ENCODE measurements around the gene MYB. TPM values are rescaled to one million over a fixed set of nuclear protein-coding genes. Genes with fewer than 3 reads are reported as not detected.
"Not testable (repeated sequence)": the region's sequence is repeated elsewhere in the genome, so short reads cannot be mapped to it uniquely, and the experiment has no call there.

The MYB gene
- total RNA-seq, 1 donor from 2014 or later = 4.7 TPM

DNA sequence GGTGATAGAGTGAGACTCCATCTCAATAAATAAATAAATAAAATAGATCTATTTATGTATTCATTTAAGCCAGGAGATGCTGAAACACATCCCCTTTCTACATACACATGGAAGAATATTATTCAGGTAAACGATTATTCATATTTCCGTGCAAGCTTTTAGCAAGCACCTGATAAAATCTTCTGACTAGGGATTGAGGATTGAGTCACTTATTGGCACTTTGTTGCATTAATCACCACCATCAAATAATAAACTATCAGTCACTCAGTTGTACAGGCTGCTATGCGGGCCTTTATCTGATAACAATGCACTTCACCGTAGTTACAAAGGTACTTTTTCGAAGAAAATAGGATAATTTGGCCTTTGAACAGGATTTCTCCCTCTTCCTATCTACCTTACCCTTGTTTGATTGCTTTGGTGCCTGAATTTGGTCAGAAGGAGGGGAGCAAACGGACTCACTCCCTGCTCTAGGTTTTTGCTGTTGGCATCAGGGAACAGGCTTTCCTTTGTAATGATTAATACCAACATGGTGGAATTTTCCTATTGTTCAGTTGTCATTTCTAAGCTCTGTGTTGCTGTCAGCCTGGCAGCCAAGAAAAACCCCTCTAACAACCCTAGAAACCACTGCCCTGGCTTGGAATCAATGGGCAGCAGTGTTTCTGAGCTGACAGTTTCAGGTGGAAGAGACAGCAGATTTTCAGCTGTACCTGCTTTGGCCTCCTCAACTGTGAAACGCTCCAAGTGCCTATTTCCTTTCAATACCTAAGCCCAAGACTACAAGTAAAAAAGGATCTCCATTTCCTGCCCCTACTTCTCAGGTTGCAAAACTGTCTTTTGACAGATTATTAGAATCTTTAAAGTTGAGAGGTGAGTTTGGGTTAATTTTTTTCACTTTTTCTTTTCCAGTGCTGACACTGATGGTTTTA, 63.0 kb downstream of the MYB start:
- Mint-ChIP-seq H3K36me3 (no peaks in the 10 kb centered on the region), H3K4me1 (ENCODE audit: unreplicated experiment) (no peaks in the 10 kb centered on the region), H3K4me3 (no peak overlapping the region), H3K27me3 (no peaks in the 10 kb centered on the region), H3K27ac (no peak overlapping the region), H3K9me3 (no peaks in the 10 kb centered on the region)
- DNase-seq (ENCODE audit: extremely low spot score, unreplicated experiment) = no peak
- TF ChIP-seq, protein P1, sequence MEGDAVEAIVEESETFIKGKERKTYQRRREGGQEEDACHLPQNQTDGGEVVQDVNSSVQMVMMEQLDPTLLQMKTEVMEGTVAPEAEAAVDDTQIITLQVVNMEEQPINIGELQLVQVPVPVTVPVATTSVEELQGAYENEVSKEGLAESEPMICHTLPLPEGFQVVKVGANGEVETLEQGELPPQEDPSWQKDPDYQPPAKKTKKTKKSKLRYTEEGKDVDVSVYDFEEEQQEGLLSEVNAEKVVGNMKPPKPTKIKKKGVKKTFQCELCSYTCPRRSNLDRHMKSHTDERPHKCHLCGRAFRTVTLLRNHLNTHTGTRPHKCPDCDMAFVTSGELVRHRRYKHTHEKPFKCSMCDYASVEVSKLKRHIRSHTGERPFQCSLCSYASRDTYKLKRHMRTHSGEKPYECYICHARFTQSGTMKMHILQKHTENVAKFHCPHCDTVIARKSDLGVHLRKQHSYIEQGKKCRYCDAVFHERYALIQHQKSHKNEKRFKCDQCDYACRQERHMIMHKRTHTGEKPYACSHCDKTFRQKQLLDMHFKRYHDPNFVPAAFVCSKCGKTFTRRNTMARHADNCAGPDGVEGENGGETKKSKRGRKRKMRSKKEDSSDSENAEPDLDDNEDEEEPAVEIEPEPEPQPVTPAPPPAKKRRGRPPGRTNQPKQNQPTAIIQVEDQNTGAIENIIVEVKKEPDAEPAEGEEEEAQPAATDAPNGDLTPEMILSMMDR (conservative IDR thresholded peaks at IDR 0.05) = no peak

DNA sequence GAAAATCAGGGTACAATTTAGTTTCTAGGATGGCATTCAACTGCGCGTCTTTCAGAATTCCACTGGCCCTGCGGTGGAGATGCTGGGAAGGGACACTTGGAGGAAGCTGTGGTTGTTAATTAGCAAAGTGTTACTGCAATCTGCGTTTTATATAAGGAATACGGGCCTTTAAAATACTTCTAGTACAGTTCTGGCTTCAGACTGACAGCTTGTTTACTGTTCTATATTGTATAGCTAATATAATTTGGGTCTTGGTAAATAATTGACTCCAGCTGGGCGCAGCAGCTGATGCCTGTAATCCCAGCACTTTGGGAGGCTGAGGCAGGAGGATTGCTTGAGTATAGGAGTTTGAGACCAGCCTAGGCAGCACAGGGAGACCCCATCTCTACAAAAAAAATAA, 63.7 kb downstream of the MYB start:
- DNase-seq (ENCODE audit: extremely low spot score, unreplicated experiment) = no peak
- H3K9me3 Mint-ChIP-seq = no peaks in the 10 kb centered on the region
- no peaks in the 10 kb centered on the region for H3K27me3 Mint-ChIP-seq
- no peaks in the 10 kb centered on the region for H3K4me1 Mint-ChIP-seq (ENCODE audit: unreplicated experiment)
- H3K27ac Mint-ChIP-seq = no peak overlapping the region
- H3K4me3 Mint-ChIP-seq = no peak overlapping the region
- TF ChIP-seq, protein P1 (conservative IDR thresholded peaks at IDR 0.05) = no peak
- H3K36me3 Mint-ChIP-seq = no peaks in the 10 kb centered on the region

DNA sequence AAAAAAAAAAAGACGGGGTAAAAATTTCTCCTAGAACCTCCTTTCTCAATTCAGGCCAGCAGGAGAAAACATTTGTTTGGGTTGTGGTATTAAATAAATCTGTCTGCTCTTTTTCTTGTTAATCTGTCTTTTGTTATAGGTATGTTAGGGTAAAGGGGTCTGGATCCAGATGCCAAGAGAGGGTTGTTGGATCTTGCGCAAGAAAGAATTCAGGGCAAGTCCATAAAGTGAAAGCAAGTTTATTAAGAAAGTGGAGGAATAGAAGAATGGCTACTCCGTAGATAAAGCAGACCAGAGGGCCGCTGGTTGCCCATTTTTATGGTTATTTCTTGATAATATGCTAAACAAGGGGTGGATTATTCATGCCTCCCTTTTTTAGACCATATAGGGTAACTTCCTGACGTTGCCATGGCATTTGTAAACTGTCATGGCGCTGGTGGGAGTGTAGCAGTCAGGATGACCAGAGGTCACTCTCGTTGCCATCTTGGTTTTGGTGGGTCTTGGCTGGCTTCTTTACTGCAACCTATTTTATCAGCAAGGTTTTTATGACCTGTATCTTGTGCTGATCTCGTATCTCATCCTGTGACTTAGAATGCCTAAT, 65.4 kb downstream of the MYB start:
- not testable (repeated sequence) for H3K9me3 Mint-ChIP-seq; H3K4me1 Mint-ChIP-seq (ENCODE audit: unreplicated experiment); H3K27me3 Mint-ChIP-seq; H3K4me3 Mint-ChIP-seq; DNase-seq (ENCODE audit: extremely low spot score, unreplicated experiment); H3K36me3 Mint-ChIP-seq; H3K27ac Mint-ChIP-seq

DNA sequence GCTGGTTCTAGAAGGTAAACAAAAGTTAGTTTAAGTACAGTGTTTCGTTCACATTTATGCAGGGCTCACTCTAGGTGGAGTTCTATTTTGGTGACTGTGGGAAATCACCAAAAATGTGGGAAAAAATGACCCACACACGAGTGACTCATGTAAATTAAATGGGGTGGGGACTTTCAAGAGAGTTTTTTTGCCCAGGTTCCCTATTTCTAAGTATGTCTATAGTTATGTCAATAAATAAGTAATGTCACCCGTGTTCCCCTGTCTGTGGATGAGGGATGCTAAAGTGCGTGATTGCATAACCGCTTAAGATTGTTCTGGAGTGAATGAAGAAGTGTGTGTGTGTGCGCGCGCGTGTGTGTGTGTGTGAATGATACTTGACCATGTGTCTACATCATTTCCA, 69.1 kb downstream of the MYB start:
- TF ChIP-seq, protein P1 (conservative IDR thresholded peaks at IDR 0.05) = no peak
- no peaks in the 10 kb centered on the region for H3K36me3 Mint-ChIP-seq
- no peaks in the 10 kb centered on the region for H3K27me3 Mint-ChIP-seq
- H3K27ac Mint-ChIP-seq = no peak overlapping the region
- no peaks in the 10 kb centered on the region for H3K9me3 Mint-ChIP-seq
- no peak for DNase-seq (ENCODE audit: extremely low spot score, unreplicated experiment)
- H3K4me1 Mint-ChIP-seq (ENCODE audit: unreplicated experiment) = no peaks in the 10 kb centered on the region
- no peak overlapping the region for H3K4me3 Mint-ChIP-seq

DNA sequence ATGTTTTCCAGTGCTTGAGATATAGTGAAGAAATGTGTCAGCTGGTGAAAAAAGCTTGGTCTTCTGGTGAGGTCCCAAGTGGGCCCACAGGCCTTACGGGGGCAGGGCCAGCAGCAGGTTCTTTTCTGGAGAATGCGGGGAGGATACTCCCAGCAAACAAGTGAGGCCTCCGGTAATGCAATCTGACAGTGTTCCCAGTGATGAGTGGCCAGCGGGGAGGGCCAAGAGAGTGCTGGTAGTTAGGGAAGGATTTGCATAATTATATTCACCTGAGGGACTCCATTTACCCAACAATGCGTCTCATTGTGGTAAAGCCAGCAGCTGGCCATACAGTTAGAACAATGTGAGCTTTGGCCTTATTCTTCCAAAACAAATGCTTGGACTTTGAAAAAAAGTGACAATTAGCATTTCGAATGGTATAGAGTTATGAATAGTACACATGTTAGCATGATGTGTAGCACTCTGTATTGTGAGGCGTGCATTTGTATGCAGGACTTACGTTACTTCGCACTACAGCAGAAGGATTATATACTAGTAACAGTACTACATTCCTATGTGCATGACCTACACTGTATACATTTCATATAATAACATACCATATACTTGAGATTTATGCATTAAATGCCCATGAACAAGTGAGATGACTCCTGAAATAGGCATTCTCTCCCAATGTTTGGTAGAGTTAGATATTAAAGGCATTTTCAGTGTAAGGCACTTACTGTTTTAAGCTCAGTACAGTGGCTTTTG, 69.8 kb downstream of the MYB start:
- H3K4me1 Mint-ChIP-seq (ENCODE audit: unreplicated experiment) = no peaks in the 10 kb centered on the region
- no peak for DNase-seq (ENCODE audit: extremely low spot score, unreplicated experiment)
- H3K36me3 Mint-ChIP-seq = no peaks in the 10 kb centered on the region
- peaks cover 6% of the 10 kb centered on the region for H3K27me3 Mint-ChIP-seq
- H3K9me3 Mint-ChIP-seq = no peaks in the 10 kb centered on the region
- TF ChIP-seq, protein P1 (conservative IDR thresholded peaks at IDR 0.05) = no peak
- H3K27ac Mint-ChIP-seq = no peak overlapping the region
- H3K4me3 Mint-ChIP-seq = no peak overlapping the region

Measured in type B pancreatic cell (in vitro differentiated cells).